ENCODE data around the gene TMEM255B. TPM values are rescaled to one million over a fixed set of nuclear protein-coding genes. Genes with fewer than 3 reads are reported as not detected.
"Not testable (repeated sequence)": the region's sequence is repeated elsewhere in the genome, so short reads cannot be mapped to it uniquely, and the experiment has no call there.

The TMEM255B gene
- total RNA-seq, 2 donors from 2014 or later: 1.3 to 2.2 TPM

DNA sequence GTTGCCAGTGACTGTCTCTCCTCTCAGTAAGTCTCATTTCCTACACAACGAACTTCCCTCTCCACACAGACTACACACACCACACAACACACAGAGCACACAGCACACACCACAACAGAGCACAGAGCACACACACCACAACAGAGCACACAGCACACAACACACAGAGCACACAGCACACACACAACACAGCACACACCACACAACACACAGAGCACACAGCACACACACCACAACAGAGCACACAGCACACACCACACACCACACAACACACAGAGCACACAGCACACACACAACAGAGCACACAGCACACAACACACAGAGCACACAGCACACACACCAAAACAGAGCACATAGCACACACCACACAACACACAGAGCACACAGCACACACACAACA lies 36.3 kb downstream of the TMEM255B start:
- H3K4me3 Mint-ChIP-seq; H3K27ac Mint-ChIP-seq; H3K4me1 Mint-ChIP-seq (ENCODE audit: low read depth in 2 of 2); H3K9me3 Mint-ChIP-seq; ATAC-seq; H3K27me3 Mint-ChIP-seq; H3K36me3 Mint-ChIP-seq; DNase-seq (ENCODE audit: low spot score): not testable (repeated sequence)

DNA sequence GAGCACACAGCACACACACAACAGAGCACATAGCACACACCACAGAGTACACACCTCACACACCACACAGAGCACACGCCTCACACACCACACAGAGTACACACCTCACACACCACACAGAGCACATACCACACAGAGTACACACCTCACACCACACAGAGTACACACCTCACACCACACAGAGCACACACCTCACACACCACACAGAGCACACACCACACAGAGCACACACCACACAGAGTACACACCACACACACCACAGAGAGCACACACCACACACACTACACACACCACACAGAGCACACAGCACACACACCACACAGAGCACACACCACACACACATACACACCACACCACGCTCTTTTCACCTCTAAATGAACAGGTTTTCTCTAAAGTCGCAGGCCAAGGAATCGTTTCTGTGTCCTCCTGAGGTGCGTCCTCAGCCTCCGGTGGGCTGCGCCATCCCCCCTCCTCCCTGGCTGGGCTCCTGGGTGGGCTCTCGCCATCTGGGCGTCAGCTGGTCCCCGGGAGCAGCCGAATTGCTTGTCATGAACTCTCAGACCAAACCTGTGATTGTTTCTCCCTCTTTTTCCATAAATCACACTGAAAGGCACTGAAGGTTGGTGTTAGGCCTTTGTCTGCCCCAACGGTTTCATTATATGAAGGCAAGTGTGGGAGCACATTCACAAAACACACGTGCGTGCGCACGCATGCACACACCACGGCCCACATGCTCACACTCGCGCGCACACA lies 37.4 kb downstream of the TMEM255B start:
- H3K36me3 Mint-ChIP-seq: no peaks in the 10 kb centered on the region
- no peaks in the 10 kb centered on the region for H3K9me3 Mint-ChIP-seq
- DNase-seq (ENCODE audit: low spot score): no peak
- no peak overlapping the region for H3K4me3 Mint-ChIP-seq
- no peak for ATAC-seq
- H3K27me3 Mint-ChIP-seq: no peaks in the 10 kb centered on the region
- no peaks in the 10 kb centered on the region for H3K4me1 Mint-ChIP-seq (ENCODE audit: low read depth in 2 of 2)
- no peak overlapping the region for H3K27ac Mint-ChIP-seq

DNA sequence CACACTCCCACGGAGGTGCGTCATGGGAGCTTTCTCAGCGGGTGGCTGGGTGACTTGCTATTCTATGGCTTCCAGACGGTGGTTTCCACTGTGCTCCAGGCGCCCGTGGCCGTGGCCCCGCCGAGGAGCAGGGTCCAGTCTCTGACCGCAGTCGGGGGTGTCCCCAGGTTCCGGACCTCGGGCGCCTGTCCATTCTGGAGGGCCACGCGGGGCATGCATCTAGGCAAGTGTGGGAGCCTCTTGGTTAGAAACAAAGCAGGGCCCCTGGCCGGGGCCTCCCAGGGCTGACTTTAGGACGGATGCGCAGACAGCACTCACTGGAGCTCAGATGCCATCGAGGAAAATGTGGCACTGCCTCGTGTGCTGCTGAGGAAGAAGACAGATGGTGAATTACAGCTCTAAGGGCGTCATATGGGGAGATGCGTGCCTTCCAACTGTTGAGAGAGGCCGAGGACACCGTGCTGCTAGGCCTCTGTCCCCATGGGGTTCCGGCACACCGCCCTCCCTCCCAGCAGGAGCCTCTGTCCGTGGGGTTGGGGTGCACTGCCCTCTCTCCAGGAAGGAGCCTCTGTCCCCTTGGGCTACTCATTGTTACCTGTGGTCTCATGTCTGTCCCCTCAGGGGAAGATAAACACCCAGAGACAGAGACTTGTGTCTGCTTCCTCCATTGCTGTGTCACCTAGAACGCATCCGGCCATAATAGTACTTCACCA lies 38.1 kb downstream of the TMEM255B start:
- Mint-ChIP-seq H3K27me3 (no peaks in the 10 kb centered on the region), H3K9me3 (no peaks in the 10 kb centered on the region), H3K27ac (no peak overlapping the region)

DNA sequence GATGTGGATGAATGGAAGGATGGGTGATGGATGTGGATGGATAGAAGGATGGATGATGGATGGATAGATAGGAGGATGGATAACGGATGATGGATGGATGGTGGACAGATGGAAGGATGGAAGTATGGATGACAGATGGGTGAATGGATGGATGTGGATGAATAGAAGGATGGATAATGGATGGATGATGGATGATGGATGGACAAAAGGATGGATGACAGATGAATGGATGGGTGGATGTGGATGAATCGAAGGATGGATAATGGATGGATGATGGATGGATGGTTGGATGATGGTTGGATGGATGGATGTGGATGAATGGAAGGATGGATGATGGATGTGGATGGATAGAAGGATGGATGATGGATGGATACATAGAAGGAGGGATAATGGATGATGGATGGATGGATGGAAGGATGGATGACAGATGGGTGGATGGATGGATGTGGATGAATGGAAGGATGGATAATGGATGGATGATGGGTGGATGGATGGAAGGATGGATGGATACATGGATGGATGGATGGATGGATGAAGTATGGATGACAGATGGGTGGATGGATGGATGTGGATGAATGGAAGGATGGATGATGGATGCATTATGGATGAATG lies 39.3 kb downstream of the TMEM255B start:
- Mint-ChIP-seq H3K36me3 (no peaks in the 10 kb centered on the region), H3K27me3 (no peaks in the 10 kb centered on the region), H3K27ac (no peak overlapping the region), H3K9me3 (no peaks in the 10 kb centered on the region), H3K4me1 (ENCODE audit: low read depth in 2 of 2) (no peaks in the 10 kb centered on the region), H3K4me3 (no peak overlapping the region)
- ATAC-seq (no peak), DNase-seq (ENCODE audit: low spot score) (no peak)

More for the DNA sequence above, 38.1 kb downstream of the TMEM255B start:
- DNase-seq (ENCODE audit: low spot score): no peak
- no peak for ATAC-seq
- H3K4me1 Mint-ChIP-seq (ENCODE audit: low read depth in 2 of 2): no peaks in the 10 kb centered on the region
- no peaks in the 10 kb centered on the region for H3K36me3 Mint-ChIP-seq
- H3K4me3 Mint-ChIP-seq: no peak overlapping the region

DNA sequence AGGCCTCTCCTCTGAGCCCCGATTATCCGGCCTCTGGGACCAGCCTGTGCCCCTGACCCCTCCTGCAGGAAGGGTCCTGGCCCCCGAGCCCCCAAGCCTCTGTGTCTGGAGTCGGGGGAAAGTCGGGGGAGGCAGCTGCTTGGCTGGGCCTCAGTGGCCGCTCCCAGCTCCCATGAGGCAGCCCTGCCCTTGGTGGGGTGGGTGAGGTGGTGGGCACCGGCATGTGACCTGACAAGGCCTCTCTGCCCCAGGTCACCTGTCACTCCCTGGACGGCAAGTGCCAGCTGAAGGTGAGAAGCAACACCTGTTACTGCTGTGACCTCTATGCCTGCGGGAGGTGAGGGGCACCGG lies 41.5 kb downstream of the TMEM255B start:
- ATAC-seq (peak in 1 of 2 donors; percentile 33), DNase-seq (ENCODE audit: low spot score) (peak; percentile 54)
- Mint-ChIP-seq H3K36me3 (no peaks in the 10 kb centered on the region), H3K27me3 (no peaks in the 10 kb centered on the region), H3K27ac (no peak overlapping the region), H3K4me3 (no peak overlapping the region), H3K4me1 (ENCODE audit: low read depth in 2 of 2) (no peaks in the 10 kb centered on the region), H3K9me3 (no peaks in the 10 kb centered on the region)

- H3K27me3 Mint-ChIP-seq: no peaks in the 10 kb centered on the region
- no peak overlapping the region for H3K4me3 Mint-ChIP-seq
- H3K9me3 Mint-ChIP-seq: no peaks in the 10 kb centered on the region
- DNase-seq (ENCODE audit: low spot score): peak; percentile 47
- H3K27ac Mint-ChIP-seq: no peak overlapping the region
- peak in 1 of 2 donors; percentile 24 for ATAC-seq
- no peaks in the 10 kb centered on the region for H3K4me1 Mint-ChIP-seq (ENCODE audit: low read depth in 2 of 2)
- no peaks in the 10 kb centered on the region for H3K36me3 Mint-ChIP-seq
Observed at GRCh38 chr13:113801289-113801961, 42.4 kb downstream of the TMEM255B start.

- DNase-seq (ENCODE audit: low spot score) (peak; percentile 50), ATAC-seq (peak in 1 of 2 donors; percentile 52)
- Mint-ChIP-seq H3K9me3 (no peaks in the 10 kb centered on the region), H3K4me1 (ENCODE audit: low read depth in 2 of 2) (no peaks in the 10 kb centered on the region), H3K27ac (no peak overlapping the region), H3K4me3 (no peak overlapping the region), H3K36me3 (no peaks in the 10 kb centered on the region), H3K27me3 (no peaks in the 10 kb centered on the region)
Observed at GRCh38 chr13:113802090-113802531, 43.1 kb downstream of the TMEM255B start.

DNA sequence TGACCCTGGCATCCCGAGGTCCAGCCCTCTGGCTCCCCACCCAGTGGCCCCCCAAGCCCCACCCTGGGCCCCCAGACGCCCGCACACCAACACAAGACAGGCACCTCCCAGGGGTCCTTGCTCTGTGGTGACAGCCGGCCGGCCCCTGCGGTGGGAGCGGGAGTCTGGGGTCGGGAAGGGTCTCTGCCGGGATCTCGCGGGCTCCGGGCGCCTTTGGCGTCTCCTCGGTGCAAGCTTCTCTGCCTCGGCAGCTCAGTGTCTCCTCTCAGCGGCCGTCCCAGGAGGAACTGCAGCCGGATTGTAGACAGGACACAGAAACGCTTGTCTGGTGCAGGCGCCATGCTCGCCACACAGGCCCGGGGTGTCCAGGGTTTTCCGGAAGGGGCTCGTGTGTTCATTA lies 43.7 kb downstream of the TMEM255B start:
- DNase-seq (ENCODE audit: low spot score) (peak; percentile 42), ATAC-seq (no peak)
- no peaks in the 10 kb centered on the region for H3K4me1 Mint-ChIP-seq (ENCODE audit: low read depth in 2 of 2)
- no peaks in the 10 kb centered on the region for H3K27me3 Mint-ChIP-seq
- no peak overlapping the region for H3K4me3 Mint-ChIP-seq
- H3K36me3 Mint-ChIP-seq: no peaks in the 10 kb centered on the region
- no peaks in the 10 kb centered on the region for H3K9me3 Mint-ChIP-seq
- H3K27ac Mint-ChIP-seq: no peak overlapping the region

GRCh38 chr13:113803409-113804016 lies 44.5 kb downstream of the TMEM255B start:
- Mint-ChIP-seq H3K36me3 (no peaks in the 10 kb centered on the region), H3K4me1 (ENCODE audit: low read depth in 2 of 2) (peaks cover 0 to 3% of the 10 kb centered on the region in 2 donors), H3K4me3 (no peak overlapping the region), H3K27me3 (no peaks in the 10 kb centered on the region), H3K27ac (no peak overlapping the region), H3K9me3 (peaks cover 3% of the 10 kb centered on the region)
- ATAC-seq: no peak
- DNase-seq (ENCODE audit: low spot score): peak; percentile 20

DNA sequence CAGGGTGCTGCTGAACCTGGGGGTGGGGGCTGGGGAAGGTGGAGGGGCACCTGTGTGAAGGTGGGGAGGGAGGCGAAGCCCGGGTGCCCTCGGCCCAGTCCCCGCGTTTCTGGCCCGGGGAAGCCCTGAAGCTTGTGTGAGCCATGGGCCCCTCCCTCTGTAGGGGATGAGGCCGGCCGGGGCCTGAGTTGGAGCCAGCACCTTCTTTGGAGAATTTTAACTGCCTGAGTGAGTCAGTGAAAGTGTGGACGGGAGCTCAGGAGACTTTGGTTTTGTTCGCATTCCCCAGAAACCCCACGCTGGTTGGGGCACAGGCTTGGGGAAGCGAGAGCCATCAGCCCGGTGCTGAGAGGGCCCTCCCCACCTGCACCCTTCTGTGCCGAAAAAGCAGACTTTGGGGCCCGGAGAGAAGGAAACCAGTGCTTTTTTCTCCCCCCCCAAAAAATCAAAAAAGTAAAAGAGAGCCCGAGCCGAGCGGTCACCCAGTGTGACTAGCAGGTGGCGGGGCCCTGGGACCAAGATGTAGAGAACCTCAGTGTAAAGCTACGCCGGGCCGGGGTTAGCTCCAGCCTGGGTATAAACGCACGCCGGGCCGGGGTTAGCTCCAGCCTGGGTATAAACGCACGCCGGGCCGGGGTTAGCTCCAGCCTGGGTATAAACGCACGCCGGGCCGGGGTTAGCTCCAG lies 45.1 kb downstream of the TMEM255B start:
- Mint-ChIP-seq H3K36me3 (no peaks in the 10 kb centered on the region), H3K4me3 (no peak overlapping the region), H3K27ac (no peak overlapping the region), H3K27me3 (no peaks in the 10 kb centered on the region), H3K4me1 (ENCODE audit: low read depth in 2 of 2) (peaks cover 0 to 3% of the 10 kb centered on the region in 2 donors), H3K9me3 (peaks cover 3% of the 10 kb centered on the region)
- ATAC-seq (no peak), DNase-seq (ENCODE audit: low spot score) (peak; percentile 57)

- ATAC-seq: peak in 1 of 2 donors; percentile 17
Observed at GRCh38 chr13:113804703-113805430, 45.8 kb downstream of the TMEM255B start.

DNA sequence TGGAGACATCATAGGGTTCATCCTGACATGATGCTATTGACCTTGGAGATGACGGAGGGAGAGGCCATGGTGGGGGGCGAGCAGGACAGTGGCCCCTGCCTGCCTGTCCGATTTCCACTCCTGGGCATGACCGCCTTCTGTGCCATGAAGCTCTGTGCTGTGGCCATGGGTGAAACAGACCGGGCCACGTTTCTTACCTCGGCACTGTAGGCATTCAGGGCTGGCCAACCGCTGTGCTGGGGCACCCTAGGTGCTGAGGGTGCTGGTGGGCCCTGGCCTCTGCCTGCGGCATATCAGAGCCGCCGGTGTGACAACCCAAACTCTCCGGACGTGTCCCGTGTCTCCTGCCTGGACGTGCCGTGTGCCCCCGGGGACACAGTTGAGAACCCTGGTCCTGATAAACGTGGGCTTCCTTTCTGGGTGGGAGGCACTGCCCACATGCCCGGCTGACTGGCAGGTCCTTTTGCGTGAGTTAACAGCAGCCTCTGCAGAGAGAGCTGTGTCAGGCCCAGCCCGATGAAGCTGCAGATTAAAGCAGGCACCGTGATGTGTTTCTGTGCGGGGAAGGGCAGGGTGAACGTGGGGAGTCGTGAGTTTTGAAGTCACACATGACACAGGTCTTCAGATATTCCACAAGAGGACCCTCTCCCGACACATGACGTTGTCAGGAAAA lies 46.5 kb downstream of the TMEM255B start:
- DNase-seq (ENCODE audit: low spot score): peak; percentile 44
- H3K9me3 Mint-ChIP-seq: peaks cover 3% of the 10 kb centered on the region
- peaks cover 0 to 5% of the 10 kb centered on the region in 2 donors for H3K4me1 Mint-ChIP-seq (ENCODE audit: low read depth in 2 of 2)
- no peaks in the 10 kb centered on the region for H3K27me3 Mint-ChIP-seq
- no peak overlapping the region for H3K27ac Mint-ChIP-seq
- no peaks in the 10 kb centered on the region for H3K36me3 Mint-ChIP-seq
- ATAC-seq: no peak
- no peak overlapping the region for H3K4me3 Mint-ChIP-seq

More at GRCh38 chr13:113804703-113805430, 45.8 kb downstream of the TMEM255B start:
- Mint-ChIP-seq H3K36me3 (no peaks in the 10 kb centered on the region), H3K27me3 (no peaks in the 10 kb centered on the region), H3K9me3 (peaks cover 3% of the 10 kb centered on the region), H3K27ac (no peak overlapping the region), H3K4me3 (no peak overlapping the region), H3K4me1 (ENCODE audit: low read depth in 2 of 2) (peaks cover 0 to 3% of the 10 kb centered on the region in 2 donors)
- peak; percentile 45 for DNase-seq (ENCODE audit: low spot score)

Measured in natural killer cell treated with Interleukin-12 subunit alpha and Interleukin-12 subunit beta and Interleukin-15 and Interleukin-18, amount 100 ng/mL, for 72 hours (primary cell).